NT2/D1 (cell line): ENCODE data around the gene YJEFN3.

Source experiments
- SUZ12 ChIP-seq: IDR thresholded peaks from 2 replicates; pipeline ENCODE4 v1.6.1; 2011; ENCODE audit not compliant: insufficient read length, insufficient read depth; ENCODE audit errors: extremely low read depth
- YY1 ChIP-seq: IDR thresholded peaks from 2 replicates; pipeline ENCODE4 v1.6.1; 2011; ENCODE audit not compliant: insufficient read length, insufficient read depth
- ZNF274 ChIP-seq: IDR thresholded peaks from 2 replicates; pipeline ENCODE4 v1.6.1; 2011; ENCODE audit warnings: mild to moderate bottlenecking, low read depth, low read length

- TF ChIP-seq YY1 (no peak), ZNF274 (no peak), SUZ12 (no peak)
These were observed 37.2 kb upstream of the YJEFN3 start for GRCh38 chr19:19491321-19492025.
